Keratinocyte (primary cell): ENCODE measurements around the gene LSM12.
A peak's percentile ranks its signal among the peaks of the same experiment; 100 is the strongest.

Experiments
- EZH2 ChIP-seq: IDR thresholded peaks from one replicate; pipeline ENCODE4 v1.6.1; 2012; ENCODE audit warnings: inconsistent platforms, mild to moderate bottlenecking, low read length, moderate library complexity
- TF ChIP-seq, protein P1 (sequence below), 3 experiments: IDR thresholded peaks in 1 of 3; conservative IDR thresholded peaks in 1 of 3; optimal IDR thresholded peaks in 1 of 3; 2 replicates in 2 of 3; 3 replicates in 1 of 3; pipeline versions ENCODE3 to v1.5.1; 2011; ENCODE audit warnings: low read length in 3 of 3, mild to moderate bottlenecking in 3 of 3, moderate library complexity in 2 of 3, control low read depth in 1 of 3, inconsistent platforms in 1 of 3; ENCODE audit not compliant: insufficient read depth in 2 of 3; ENCODE audit errors: extremely low read depth in 1 of 3

DNA sequence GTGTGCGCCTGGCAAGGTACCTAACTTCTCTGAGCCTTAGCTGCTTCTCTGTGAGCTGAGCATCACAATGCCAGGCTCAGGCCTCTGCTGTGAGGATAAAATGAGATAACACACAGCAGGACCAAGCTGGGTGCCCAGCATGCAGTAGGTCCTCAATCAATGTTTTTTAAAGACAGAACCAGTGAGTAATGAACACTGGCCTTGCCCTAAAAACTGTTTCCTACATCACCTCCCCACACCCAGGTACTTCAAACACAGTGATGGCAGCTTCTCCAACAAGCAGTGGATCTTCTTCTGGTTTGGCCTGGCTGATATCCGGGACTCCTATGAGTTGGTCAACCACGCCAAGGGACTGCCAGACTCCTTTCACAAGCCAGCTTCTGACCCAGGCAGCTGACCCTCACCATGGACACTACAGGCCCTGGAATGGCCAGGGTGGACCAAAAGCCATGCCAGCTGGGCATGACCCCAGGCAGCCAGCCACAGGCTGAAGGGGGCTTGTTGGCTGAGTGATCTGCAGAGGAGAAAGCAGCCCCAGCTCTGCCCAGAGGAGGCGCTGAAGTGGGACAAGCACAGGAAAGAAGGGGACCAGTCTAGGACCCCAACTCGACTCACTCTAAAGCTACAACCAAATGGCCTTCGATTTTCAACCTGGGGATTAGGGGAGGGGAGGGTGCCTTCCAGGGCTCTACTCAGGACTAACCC lies 58.1 kb downstream of the LSM12 start:
- TF ChIP-seq, protein P1, sequence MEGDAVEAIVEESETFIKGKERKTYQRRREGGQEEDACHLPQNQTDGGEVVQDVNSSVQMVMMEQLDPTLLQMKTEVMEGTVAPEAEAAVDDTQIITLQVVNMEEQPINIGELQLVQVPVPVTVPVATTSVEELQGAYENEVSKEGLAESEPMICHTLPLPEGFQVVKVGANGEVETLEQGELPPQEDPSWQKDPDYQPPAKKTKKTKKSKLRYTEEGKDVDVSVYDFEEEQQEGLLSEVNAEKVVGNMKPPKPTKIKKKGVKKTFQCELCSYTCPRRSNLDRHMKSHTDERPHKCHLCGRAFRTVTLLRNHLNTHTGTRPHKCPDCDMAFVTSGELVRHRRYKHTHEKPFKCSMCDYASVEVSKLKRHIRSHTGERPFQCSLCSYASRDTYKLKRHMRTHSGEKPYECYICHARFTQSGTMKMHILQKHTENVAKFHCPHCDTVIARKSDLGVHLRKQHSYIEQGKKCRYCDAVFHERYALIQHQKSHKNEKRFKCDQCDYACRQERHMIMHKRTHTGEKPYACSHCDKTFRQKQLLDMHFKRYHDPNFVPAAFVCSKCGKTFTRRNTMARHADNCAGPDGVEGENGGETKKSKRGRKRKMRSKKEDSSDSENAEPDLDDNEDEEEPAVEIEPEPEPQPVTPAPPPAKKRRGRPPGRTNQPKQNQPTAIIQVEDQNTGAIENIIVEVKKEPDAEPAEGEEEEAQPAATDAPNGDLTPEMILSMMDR (optimal IDR thresholded peaks at IDR 0.05 in 1 of 3, IDR thresholded peaks at IDR 0.05 in 1 of 3, conservative IDR thresholded peaks at IDR 0.05 in 1 of 3; ENCODE audit: extremely low read depth in 1 of 3, insufficient read depth in 2 of 3, low read length in 3 of 3), result peak in 1 of 3 experiments; percentile 9
- no peak for TF ChIP-seq EZH2
